ENCODE results near the gene NHLRC2.

- TF ChIP-seq CTCF (CRISPR knock-in tag; IDR thresholded peaks at IDR 0.05) (no peak), ZNF335 (CRISPR knock-in tag; IDR thresholded peaks at IDR 0.05) (no peak), ZNF639 (CRISPR knock-in tag; conservative IDR thresholded peaks at IDR 0.05) (no peak)
Observed at GRCh38 chr10:113846036-113846435, 8.4 kb upstream of the NHLRC2 start.
